Activated T-cell treated with anti-CD3 and anti-CD28 coated beads for 1 hour (primary cell): Measurements from ENCODE around the gene BTC.
"Not testable (repeated sequence)": the region's sequence is repeated elsewhere in the genome, so short reads cannot be mapped to it uniquely, and the experiment has no call there.

Experiments used
- DNase-seq: peaks from one replicate; pipeline ENCODE4 v3.0.0-alpha.2; 2020; ENCODE audit warnings: low read depth

The BTC gene

GRCh38 chr4:74758551-74759145, 35.7 kb downstream of the BTC start:
- DNase-seq, result no peak

GRCh38 chr4:74757136-74757535, 37.2 kb downstream of the BTC start:
- no peak for DNase-seq

- DNase-seq, result no peak
Measured at GRCh38 chr4:74755486-74755885, 38.8 kb downstream of the BTC start.

GRCh38 chr4:74754218-74754617, 40.1 kb downstream of the BTC start:
- no peak for DNase-seq

- no peak for DNase-seq
Measured at GRCh38 chr4:74752798-74753197, 41.5 kb downstream of the BTC start.

GRCh38 chr4:74751856-74752255, 42.5 kb downstream of the BTC start:
- no peak for DNase-seq

GRCh38 chr4:74751247-74751646, 43.1 kb downstream of the BTC start:
- no peak for DNase-seq

- no peak for DNase-seq
Measured at GRCh38 chr4:74742185-74742584, 52.1 kb downstream of the BTC start.

GRCh38 chr4:74738464-74739143, 55.7 kb downstream of the BTC start:
- no peak for DNase-seq

- DNase-seq, result no peak
Measured at GRCh38 chr4:74734995-74735394, 59.3 kb downstream of the BTC start.

GRCh38 chr4:74733756-74734155, 60.6 kb downstream of the BTC start:
- DNase-seq, result no peak

- no peak for DNase-seq
Measured at GRCh38 chr4:74724979-74725378, 69.3 kb downstream of the BTC start.

GRCh38 chr4:74716436-74716765, 77.9 kb downstream of the BTC start:
- no peak for DNase-seq

GRCh38 chr4:74715706-74716435, 78.5 kb downstream of the BTC start:
- DNase-seq, result no peak

- no peak for DNase-seq
Measured at GRCh38 chr4:74714611-74715130, 79.7 kb downstream of the BTC start.

GRCh38 chr4:74708135-74708534, 86.2 kb downstream of the BTC start:
- DNase-seq, result not testable (repeated sequence)
